ENCODE data around the gene TTC31. TPM values are rescaled to one million over a fixed set of nuclear protein-coding genes. Genes with fewer than 3 reads are reported as not detected.

Gene TTC31
- total and polyA plus RNA-seq, 8 donors = 4.7 to 91.2 (median 11.1) TPM

GRCh38 chr2:74438248-74438647, 44.6 kb upstream of the TTC31 start:
- Histone ChIP-seq H3K4me1 (peaks cover 22 to 64% (median 48%) of the 10 kb centered on the region in 4 donors), H3K27ac (no peak overlapping the region), H3K4me3 (no peak overlapping the region), H3K27me3 (peaks cover 0 to 35% (median 7%) of the 10 kb centered on the region in 3 donors), H3K36me3 (peaks cover 0 to 3% (median 0%) of the 10 kb centered on the region in 4 donors), H3K9me3 (no peaks in the 10 kb centered on the region)
- TF ChIP-seq CTCF (IDR thresholded peaks at IDR 0.05) = no peak
- TF ChIP-seq POLR2A (IDR thresholded peaks at IDR 0.05) = no peak
- TF ChIP-seq POLR2AphosphoS5 (IDR thresholded peaks at IDR 0.05) = no peak
- TF ChIP-seq EP300 (IDR thresholded peaks at IDR 0.05) = no peak
- no peak for DNase-seq
- intact Hi-C loops (cut with DNase I; ENCODE audit: low total_unique reads) = no loop called here
- 89 to 100% (median 95%) methylated on average over 1 of the region's 1 CpG for WGBS, 5 donors

GRCh38 chr2:74439373-74439772, 43.5 kb upstream of the TTC31 start:
- Histone ChIP-seq H3K27me3 (peaks cover 0 to 35% (median 7%) of the 10 kb centered on the region in 3 donors), H3K27ac (peak overlapping the region in 4 of 5 donors; percentile 85 to 93 (median 88)), H3K4me3 (peak overlapping the region; percentile 48 to 56 (median 54)), H3K4me1 (peaks cover 22 to 71% (median 48%) of the 10 kb centered on the region in 4 donors), H3K9me3 (no peaks in the 10 kb centered on the region), H3K36me3 (peaks cover 0 to 3% (median 0%) of the 10 kb centered on the region in 4 donors)
- intact Hi-C loops (cut with DNase I; ENCODE audit: low total_unique reads) = no loop called here
- TF ChIP-seq CTCF (IDR thresholded peaks at IDR 0.05) = no peak
- TF ChIP-seq POLR2AphosphoS5 (IDR thresholded peaks at IDR 0.05) = no peak
- TF ChIP-seq POLR2A (IDR thresholded peaks at IDR 0.05) = no peak
- TF ChIP-seq EP300 (IDR thresholded peaks at IDR 0.05) = no peak
- DNase-seq = no peak
- WGBS, 5 donors = 23 to 37% (median 28%) methylated on average over 3 of the region's 3 CpGs

GRCh38 chr2:74439803-74440377, 43.0 kb upstream of the TTC31 start:
- peaks cover 22 to 73% (median 48%) of the 10 kb centered on the region in 4 donors for H3K4me1 ChIP-seq
- peaks cover 0 to 38% (median 7%) of the 10 kb centered on the region in 3 donors for H3K27me3 ChIP-seq
- peak overlapping the region; percentile 85 to 93 (median 87) for H3K27ac ChIP-seq
- H3K9me3 ChIP-seq = no peaks in the 10 kb centered on the region
- WGBS, 5 donors = 10 to 15% (median 12%) methylated on average over 12 to 14 of the region's 14 CpGs
- H3K36me3 ChIP-seq = peaks cover 0 to 3% (median 0%) of the 10 kb centered on the region in 4 donors
- DNase-seq = peak in 1 of 2 donors; percentile 87
- peak overlapping the region; percentile 48 to 56 (median 54) for H3K4me3 ChIP-seq
- TF ChIP-seq POLR2AphosphoS5 (IDR thresholded peaks at IDR 0.05) (peak in 1 of 3 donors; percentile 13), EP300 (IDR thresholded peaks at IDR 0.05) (no peak)
- intact Hi-C loops (cut with DNase I; ENCODE audit: low total_unique reads) = no loop called here

- peak overlapping the region; percentile 48 to 56 (median 54) for H3K4me3 ChIP-seq
- TF ChIP-seq CTCF (IDR thresholded peaks at IDR 0.05) = peak in 5 of 7 experiments; percentile 14 to 53 (median 27)
- TF ChIP-seq POLR2A (IDR thresholded peaks at IDR 0.05) = no peak
- TF ChIP-seq POLR2AphosphoS5 (IDR thresholded peaks at IDR 0.05) = peak in 2 of 3 donors; percentile 14 to 64
- no peak for TF ChIP-seq EP300 (IDR thresholded peaks at IDR 0.05)
- H3K9me3 ChIP-seq = no peaks in the 10 kb centered on the region
- intact Hi-C loops (cut with DNase I; ENCODE audit: low total_unique reads) = no loop called here
- whole genome bisulfite sequencing, 5 donors = 4 to 16% (median 11%) methylated on average over 23 to 45 of the region's 45 CpGs
- H3K36me3 ChIP-seq = peaks cover 0 to 3% (median 0%) of the 10 kb centered on the region in 4 donors
- H3K4me1 ChIP-seq = peaks cover 22 to 73% (median 48%) of the 10 kb centered on the region in 4 donors
- H3K27ac ChIP-seq = peak overlapping the region; percentile 85 to 93 (median 87)
- H3K27me3 ChIP-seq = peaks cover 0 to 38% (median 7%) of the 10 kb centered on the region in 3 donors
- peak; percentile 85 to 97 for DNase-seq
These were observed 42.3 kb upstream of the TTC31 start for GRCh38 chr2:74440378-74441169.

All from stomach (tissue), 9 donors.